GM23338 (cell line): ENCODE data around the gene DSCAML1. TPM values are rescaled to one million over a fixed set of nuclear protein-coding genes. Genes with fewer than 3 reads are reported as not detected.

Experiments
- ATAC-seq: fragments of 200-7000 bp; cut with Tn5 transposase; 3 replicates; pipeline ENCODE4 v1.9.1; 2020
- DNase-seq: peaks from one replicate; pipeline ENCODE4 v3.0.0-alpha.2; 2015; ENCODE audit warnings: low spot score
- H2AFZ ChIP-seq: fragments of 200-600 bp; sonication (generic); 2 replicates; pipeline ENCODE4 v1.8.0; 2016; ENCODE audit warnings: antibody characterized with exemption, mild to moderate bottlenecking, moderate library complexity
- H3F3A ChIP-seq: fragments of 200-600 bp; sonication (generic); replicated peaks from 2 replicates; pipeline ENCODE4 v1.8.0; 2017; ENCODE audit warnings: antibody characterized with exemption, mixed run types, low read depth
- H3K27ac ChIP-seq: fragments of 200-600 bp; sonication (generic); 2 replicates; pipeline ENCODE4 v1.6.1; 2016; ENCODE audit warnings: low read depth
- H3K27me3 ChIP-seq: fragments of 200-600 bp; sonication (generic); 2 replicates; pipeline ENCODE4 v1.8.0; 2016; ENCODE audit warnings: mild to moderate bottlenecking, mixed run types, moderate library complexity; ENCODE audit not compliant: insufficient read depth
- H3K36me3 ChIP-seq: fragments of 200-600 bp; sonication (generic); 2 replicates; pipeline ENCODE4 v1.8.0; 2016; ENCODE audit warnings: mild to moderate bottlenecking; ENCODE audit not compliant: insufficient read depth
- H3K4me1 ChIP-seq: fragments of 200-600 bp; sonication (generic); 2 replicates; pipeline ENCODE4 v1.8.0; 2016; ENCODE audit warnings: mild to moderate bottlenecking, moderate library complexity; ENCODE audit not compliant: insufficient read depth
- H3K4me2 ChIP-seq: fragments of 200-600 bp; sonication (generic); 2 replicates; pipeline ENCODE4 v1.7.1; 2017; ENCODE audit warnings: mixed run types
- H3K4me3 ChIP-seq: fragments of 200-600 bp; sonication (generic); 2 replicates; pipeline ENCODE4 v1.6.1; 2016; ENCODE audit warnings: mixed run types
- H3K79me2 ChIP-seq: fragments of 200-600 bp; sonication (generic); replicated peaks from 2 replicates; pipeline ENCODE4 v1.8.0; 2017; ENCODE audit warnings: mild to moderate bottlenecking; ENCODE audit not compliant: insufficient read depth
- H3K9me2 ChIP-seq: fragments of 200-600 bp; sonication (generic); 2 replicates; pipeline ENCODE4 v1.8.0; 2017; ENCODE audit not compliant: insufficient read depth
- H4K20me1 ChIP-seq: fragments of 200-600 bp; sonication (generic); replicated peaks from 2 replicates; pipeline ENCODE4 v1.8.0; 2017; ENCODE audit warnings: mild to moderate bottlenecking; ENCODE audit not compliant: insufficient read depth
- H3K27ac Mint-ChIP-seq: 2 replicates; pipeline ENCODE4 v1.8.0; 2020; ENCODE audit warnings: inconsistent platforms, mild to moderate bottlenecking, moderate library complexity, mixed read lengths
- H3K27me3 Mint-ChIP-seq: 3 replicates; pipeline ENCODE4 v1.8.0; 2022; ENCODE audit warnings: low read depth, mild to moderate bottlenecking, moderate library complexity, mixed read lengths, inconsistent platforms; ENCODE audit not compliant: insufficient read depth, poor library complexity
- H3K36me3 Mint-ChIP-seq: 3 replicates; pipeline ENCODE4 v1.8.0; 2021; ENCODE audit warnings: low read depth, mild to moderate bottlenecking, inconsistent platforms, moderate library complexity, mixed read lengths
- H3K4me1 Mint-ChIP-seq: 3 replicates; pipeline ENCODE4 v1.8.0; 2020; ENCODE audit warnings: mild to moderate bottlenecking, inconsistent platforms, mixed read lengths
- H3K4me3 Mint-ChIP-seq: 3 replicates; pipeline ENCODE4 v1.8.0; 2021; ENCODE audit warnings: moderate library complexity, mild to moderate bottlenecking, inconsistent platforms, mixed read lengths
- H3K9me3 Mint-ChIP-seq: 3 replicates; pipeline ENCODE4 v1.8.0; 2020; ENCODE audit warnings: moderate library complexity, mild to moderate bottlenecking, inconsistent platforms, mixed read lengths
- CREB1 ChIP-seq: fragments of 250-450 bp; sonication (Bioruptor Pico); IDR thresholded peaks from 2 replicates; pipeline ENCODE4 v1.5.0; 2020; ENCODE audit warnings: low read depth, mild to moderate bottlenecking, moderate library complexity
- EZH2 ChIP-seq: fragments of 200-600 bp; sonication (generic); IDR thresholded peaks from one replicate; pipeline ENCODE4 v1.8.0; 2017; ENCODE audit warnings: antibody characterized with exemption, mild to moderate bottlenecking, low read depth; ENCODE audit not compliant: unreplicated experiment
- EZH2phosphoT487 ChIP-seq: fragments of 200-600 bp; sonication (generic); IDR thresholded peaks from one replicate; pipeline ENCODE4 v1.8.1; 2018; ENCODE audit warnings: antibody characterized with exemption; ENCODE audit not compliant: unreplicated experiment
- JUNB ChIP-seq: IDR thresholded peaks from one replicate; pipeline ENCODE4 v1.6.1; 2016; ENCODE audit warnings: antibody characterized with exemption; ENCODE audit not compliant: unreplicated experiment
- NANOG ChIP-seq: IDR thresholded peaks from 2 replicates; pipeline ENCODE4 v1.6.1; 2016; ENCODE audit warnings: antibody characterized with exemption, borderline replicate concordance
- POLR2AphosphoS5 ChIP-seq: IDR thresholded peaks from 2 replicates; pipeline ENCODE4 v1.6.1; 2016; ENCODE audit warnings: antibody characterized with exemption, low read depth
- STAT1 ChIP-seq: IDR thresholded peaks from one replicate; pipeline ENCODE4 v1.6.1; 2016; ENCODE audit warnings: antibody characterized with exemption; ENCODE audit not compliant: unreplicated experiment
- ZNF114 ChIP-seq: fragments of 250-450 bp; sonication (Bioruptor Pico); IDR thresholded peaks from 2 replicates; pipeline ENCODE4 v1.5.0; 2020; ENCODE audit warnings: mild to moderate bottlenecking, moderate library complexity
- ZNF331 ChIP-seq: fragments of 250-450 bp; sonication (Bioruptor Pico); IDR thresholded peaks from 2 replicates; pipeline ENCODE4 v1.5.0; 2020; ENCODE audit warnings: low read depth, mild to moderate bottlenecking, moderate library complexity
- polyA plus RNA-seq: library from polyadenylated mRNA; unstranded; fragments of >200 nt; fragmentation: Nextera tagmentation; extraction: Ambion mirVana; gene quantifications from 2 replicates; pipeline ENCODE4 v1.2.1, GENCODE V29; 2016
- total RNA-seq: library from RNA; depleted of rRNA; stranded (reverse); fragments of >200 nt; shearing (Covaris generic); gene quantifications from 2 replicates; pipeline ENCODE4 v1.2.3, GENCODE V29; 2014
- TF ChIP-seq, protein P1 (sequence below), 2 experiments: fragments of 200-600 bp in 1 of 2; sonication (generic) in 1 of 2; conservative IDR thresholded peaks; 2 replicates each; pipeline versions ENCODE4 v1.5.1 to v1.6.1; 2016 to 2017; ENCODE audit warnings: antibody characterized with exemption in 2 of 2, low read depth in 2 of 2, mild to moderate bottlenecking in 2 of 2, moderate library complexity in 1 of 2
- TF ChIP-seq, protein P2 (sequence below): IDR thresholded peaks from 2 replicates; pipeline ENCODE4 v1.6.1; 2016; ENCODE audit warnings: antibody characterized with exemption
- TF ChIP-seq, protein P3 (sequence below): IDR thresholded peaks from one replicate; pipeline ENCODE4 v1.6.1; 2018; ENCODE audit warnings: antibody characterized with exemption; ENCODE audit not compliant: unreplicated experiment
- TF ChIP-seq, protein P4 (sequence below): fragments of 250-450 bp; sonication (Bioruptor Pico); IDR thresholded peaks from 2 replicates; pipeline ENCODE4 v1.5.0; 2020; ENCODE audit warnings: mild to moderate bottlenecking, moderate library complexity

The DSCAML1 gene
- total and polyA plus RNA-seq, 2 experiments from 2014 or later = 0.17 TPM; not detected in 1

DNA sequence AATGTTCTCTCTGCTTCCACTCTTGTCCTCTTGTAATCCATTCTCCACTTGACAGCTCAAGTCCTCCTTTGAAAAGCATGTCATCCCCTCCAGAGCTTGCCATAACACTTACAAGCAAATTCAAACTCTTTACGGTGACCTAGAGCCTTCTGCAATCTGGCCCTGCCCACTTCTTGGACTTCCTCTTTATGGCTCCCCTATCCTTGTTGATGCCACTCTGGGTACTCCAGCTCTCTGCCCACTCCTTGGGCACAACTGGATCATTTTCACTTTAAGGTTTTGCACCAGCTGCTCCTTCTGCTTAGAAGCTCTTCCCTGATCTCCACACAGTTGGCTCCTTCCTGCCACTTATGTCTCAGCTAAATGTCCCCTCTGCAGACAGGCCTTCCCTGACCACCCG, 217.9 kb downstream of the DSCAML1 start:
- DNase-seq = no peak

More for the DNA sequence above, 217.9 kb downstream of the DSCAML1 start:
- Mint-ChIP-seq H3K27me3 (peaks cover 12% of the 10 kb centered on the region), H3K36me3 (no peaks in the 10 kb centered on the region), H3K9me3 (no peaks in the 10 kb centered on the region), H3K27ac (no peak overlapping the region), H3K4me3 (no peak overlapping the region), H3K4me1 (peaks cover 31% of the 10 kb centered on the region)
- Histone ChIP-seq H3K27ac (no peak overlapping the region), H3K79me2 (no peaks in the 10 kb centered on the region), H3K4me1 (peaks cover 21% of the 10 kb centered on the region), H3K27me3 (no peaks in the 10 kb centered on the region), H4K20me1 (no peaks in the 10 kb centered on the region), H3F3A (no peaks in the 10 kb centered on the region), H3K4me3 (no peak overlapping the region), H2AFZ (no peak overlapping the region), H3K36me3 (no peaks in the 10 kb centered on the region), H3K4me2 (no peak overlapping the region), H3K9me2 (no peaks in the 10 kb centered on the region)
- TF ChIP-seq, protein P1, sequence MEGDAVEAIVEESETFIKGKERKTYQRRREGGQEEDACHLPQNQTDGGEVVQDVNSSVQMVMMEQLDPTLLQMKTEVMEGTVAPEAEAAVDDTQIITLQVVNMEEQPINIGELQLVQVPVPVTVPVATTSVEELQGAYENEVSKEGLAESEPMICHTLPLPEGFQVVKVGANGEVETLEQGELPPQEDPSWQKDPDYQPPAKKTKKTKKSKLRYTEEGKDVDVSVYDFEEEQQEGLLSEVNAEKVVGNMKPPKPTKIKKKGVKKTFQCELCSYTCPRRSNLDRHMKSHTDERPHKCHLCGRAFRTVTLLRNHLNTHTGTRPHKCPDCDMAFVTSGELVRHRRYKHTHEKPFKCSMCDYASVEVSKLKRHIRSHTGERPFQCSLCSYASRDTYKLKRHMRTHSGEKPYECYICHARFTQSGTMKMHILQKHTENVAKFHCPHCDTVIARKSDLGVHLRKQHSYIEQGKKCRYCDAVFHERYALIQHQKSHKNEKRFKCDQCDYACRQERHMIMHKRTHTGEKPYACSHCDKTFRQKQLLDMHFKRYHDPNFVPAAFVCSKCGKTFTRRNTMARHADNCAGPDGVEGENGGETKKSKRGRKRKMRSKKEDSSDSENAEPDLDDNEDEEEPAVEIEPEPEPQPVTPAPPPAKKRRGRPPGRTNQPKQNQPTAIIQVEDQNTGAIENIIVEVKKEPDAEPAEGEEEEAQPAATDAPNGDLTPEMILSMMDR (conservative IDR thresholded peaks at IDR 0.05; ENCODE audit: low read depth in 2 of 2) = no peak
- no peak for TF ChIP-seq NANOG
- TF ChIP-seq POLR2AphosphoS5 = no peak
- TF ChIP-seq EZH2 = no peak
- TF ChIP-seq, protein P2, sequence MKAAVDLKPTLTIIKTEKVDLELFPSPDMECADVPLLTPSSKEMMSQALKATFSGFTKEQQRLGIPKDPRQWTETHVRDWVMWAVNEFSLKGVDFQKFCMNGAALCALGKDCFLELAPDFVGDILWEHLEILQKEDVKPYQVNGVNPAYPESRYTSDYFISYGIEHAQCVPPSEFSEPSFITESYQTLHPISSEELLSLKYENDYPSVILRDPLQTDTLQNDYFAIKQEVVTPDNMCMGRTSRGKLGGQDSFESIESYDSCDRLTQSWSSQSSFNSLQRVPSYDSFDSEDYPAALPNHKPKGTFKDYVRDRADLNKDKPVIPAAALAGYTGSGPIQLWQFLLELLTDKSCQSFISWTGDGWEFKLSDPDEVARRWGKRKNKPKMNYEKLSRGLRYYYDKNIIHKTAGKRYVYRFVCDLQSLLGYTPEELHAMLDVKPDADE = no peak
- no peak for TF ChIP-seq EZH2phosphoT487
- TF ChIP-seq, protein P3, sequence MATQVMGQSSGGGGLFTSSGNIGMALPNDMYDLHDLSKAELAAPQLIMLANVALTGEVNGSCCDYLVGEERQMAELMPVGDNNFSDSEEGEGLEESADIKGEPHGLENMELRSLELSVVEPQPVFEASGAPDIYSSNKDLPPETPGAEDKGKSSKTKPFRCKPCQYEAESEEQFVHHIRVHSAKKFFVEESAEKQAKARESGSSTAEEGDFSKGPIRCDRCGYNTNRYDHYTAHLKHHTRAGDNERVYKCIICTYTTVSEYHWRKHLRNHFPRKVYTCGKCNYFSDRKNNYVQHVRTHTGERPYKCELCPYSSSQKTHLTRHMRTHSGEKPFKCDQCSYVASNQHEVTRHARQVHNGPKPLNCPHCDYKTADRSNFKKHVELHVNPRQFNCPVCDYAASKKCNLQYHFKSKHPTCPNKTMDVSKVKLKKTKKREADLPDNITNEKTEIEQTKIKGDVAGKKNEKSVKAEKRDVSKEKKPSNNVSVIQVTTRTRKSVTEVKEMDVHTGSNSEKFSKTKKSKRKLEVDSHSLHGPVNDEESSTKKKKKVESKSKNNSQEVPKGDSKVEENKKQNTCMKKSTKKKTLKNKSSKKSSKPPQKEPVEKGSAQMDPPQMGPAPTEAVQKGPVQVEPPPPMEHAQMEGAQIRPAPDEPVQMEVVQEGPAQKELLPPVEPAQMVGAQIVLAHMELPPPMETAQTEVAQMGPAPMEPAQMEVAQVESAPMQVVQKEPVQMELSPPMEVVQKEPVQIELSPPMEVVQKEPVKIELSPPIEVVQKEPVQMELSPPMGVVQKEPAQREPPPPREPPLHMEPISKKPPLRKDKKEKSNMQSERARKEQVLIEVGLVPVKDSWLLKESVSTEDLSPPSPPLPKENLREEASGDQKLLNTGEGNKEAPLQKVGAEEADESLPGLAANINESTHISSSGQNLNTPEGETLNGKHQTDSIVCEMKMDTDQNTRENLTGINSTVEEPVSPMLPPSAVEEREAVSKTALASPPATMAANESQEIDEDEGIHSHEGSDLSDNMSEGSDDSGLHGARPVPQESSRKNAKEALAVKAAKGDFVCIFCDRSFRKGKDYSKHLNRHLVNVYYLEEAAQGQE = no peak
- TF ChIP-seq, protein P4, sequence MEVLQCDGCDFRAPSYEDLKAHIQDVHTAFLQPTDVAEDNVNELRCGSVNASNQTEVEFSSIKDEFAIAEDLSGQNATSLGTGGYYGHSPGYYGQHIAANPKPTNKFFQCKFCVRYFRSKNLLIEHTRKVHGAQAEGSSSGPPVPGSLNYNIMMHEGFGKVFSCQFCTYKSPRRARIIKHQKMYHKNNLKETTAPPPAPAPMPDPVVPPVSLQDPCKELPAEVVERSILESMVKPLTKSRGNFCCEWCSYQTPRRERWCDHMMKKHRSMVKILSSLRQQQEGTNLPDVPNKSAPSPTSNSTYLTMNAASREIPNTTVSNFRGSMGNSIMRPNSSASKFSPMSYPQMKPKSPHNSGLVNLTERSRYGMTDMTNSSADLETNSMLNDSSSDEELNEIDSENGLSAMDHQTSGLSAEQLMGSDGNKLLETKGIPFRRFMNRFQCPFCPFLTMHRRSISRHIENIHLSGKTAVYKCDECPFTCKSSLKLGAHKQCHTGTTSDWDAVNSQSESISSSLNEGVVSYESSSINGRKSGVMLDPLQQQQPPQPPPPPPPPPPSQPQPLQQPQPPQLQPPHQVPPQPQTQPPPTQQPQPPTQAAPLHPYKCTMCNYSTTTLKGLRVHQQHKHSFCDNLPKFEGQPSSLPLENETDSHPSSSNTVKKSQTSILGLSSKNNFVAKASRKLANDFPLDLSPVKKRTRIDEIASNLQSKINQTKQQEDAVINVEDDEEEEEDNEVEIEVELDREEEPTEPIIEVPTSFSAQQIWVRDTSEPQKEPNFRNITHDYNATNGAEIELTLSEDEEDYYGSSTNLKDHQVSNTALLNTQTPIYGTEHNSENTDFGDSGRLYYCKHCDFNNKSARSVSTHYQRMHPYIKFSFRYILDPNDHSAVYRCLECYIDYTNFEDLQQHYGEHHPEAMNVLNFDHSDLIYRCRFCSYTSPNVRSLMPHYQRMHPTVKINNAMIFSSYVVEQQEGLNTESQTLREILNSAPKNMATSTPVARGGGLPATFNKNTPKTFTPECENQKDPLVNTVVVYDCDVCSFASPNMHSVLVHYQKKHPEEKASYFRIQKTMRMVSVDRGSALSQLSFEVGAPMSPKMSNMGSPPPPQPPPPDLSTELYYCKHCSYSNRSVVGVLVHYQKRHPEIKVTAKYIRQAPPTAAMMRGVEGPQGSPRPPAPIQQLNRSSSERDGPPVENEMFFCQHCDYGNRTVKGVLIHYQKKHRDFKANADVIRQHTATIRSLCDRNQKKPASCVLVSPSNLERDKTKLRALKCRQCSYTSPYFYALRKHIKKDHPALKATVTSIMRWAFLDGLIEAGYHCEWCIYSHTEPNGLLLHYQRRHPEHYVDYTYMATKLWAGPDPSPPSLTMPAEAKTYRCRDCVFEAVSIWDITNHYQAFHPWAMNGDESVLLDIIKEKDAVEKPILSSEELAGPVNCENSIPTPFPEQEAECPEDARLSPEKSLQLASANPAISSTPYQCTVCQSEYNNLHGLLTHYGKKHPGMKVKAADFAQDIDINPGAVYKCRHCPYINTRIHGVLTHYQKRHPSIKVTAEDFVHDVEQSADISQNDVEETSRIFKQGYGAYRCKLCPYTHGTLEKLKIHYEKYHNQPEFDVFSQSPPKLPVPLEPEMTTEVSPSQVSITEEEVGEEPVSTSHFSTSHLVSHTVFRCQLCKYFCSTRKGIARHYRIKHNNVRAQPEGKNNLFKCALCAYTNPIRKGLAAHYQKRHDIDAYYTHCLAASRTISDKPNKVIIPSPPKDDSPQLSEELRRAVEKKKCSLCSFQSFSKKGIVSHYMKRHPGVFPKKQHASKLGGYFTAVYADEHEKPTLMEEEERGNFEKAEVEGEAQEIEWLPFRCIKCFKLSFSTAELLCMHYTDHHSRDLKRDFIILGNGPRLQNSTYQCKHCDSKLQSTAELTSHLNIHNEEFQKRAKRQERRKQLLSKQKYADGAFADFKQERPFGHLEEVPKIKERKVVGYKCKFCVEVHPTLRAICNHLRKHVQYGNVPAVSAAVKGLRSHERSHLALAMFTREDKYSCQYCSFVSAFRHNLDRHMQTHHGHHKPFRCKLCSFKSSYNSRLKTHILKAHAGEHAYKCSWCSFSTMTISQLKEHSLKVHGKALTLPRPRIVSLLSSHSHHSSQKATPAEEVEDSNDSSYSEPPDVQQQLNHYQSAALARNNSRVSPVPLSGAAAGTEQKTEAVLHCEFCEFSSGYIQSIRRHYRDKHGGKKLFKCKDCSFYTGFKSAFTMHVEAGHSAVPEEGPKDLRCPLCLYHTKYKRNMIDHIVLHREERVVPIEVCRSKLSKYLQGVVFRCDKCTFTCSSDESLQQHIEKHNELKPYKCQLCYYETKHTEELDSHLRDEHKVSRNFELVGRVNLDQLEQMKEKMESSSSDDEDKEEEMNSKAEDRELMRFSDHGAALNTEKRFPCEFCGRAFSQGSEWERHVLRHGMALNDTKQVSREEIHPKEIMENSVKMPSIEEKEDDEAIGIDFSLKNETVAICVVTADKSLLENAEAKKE (CRISPR knock-in tag) = no peak
- TF ChIP-seq JUNB = no peak
- no peak for TF ChIP-seq ZNF331 (CRISPR knock-in tag)
- no peak for TF ChIP-seq ZNF114 (CRISPR knock-in tag)
- TF ChIP-seq CREB1 = no peak
- no peak for TF ChIP-seq STAT1
- no peak for ATAC-seq
